Measurements from ENCODE around the gene KCNQ1. TPM values are rescaled to one million over a fixed set of nuclear protein-coding genes. Genes with fewer than 3 reads are reported as not detected.

The KCNQ1 gene
- total and polyA plus RNA-seq, 7 donors = 1.1 to 25.2 (median 3.8) TPM

DNA sequence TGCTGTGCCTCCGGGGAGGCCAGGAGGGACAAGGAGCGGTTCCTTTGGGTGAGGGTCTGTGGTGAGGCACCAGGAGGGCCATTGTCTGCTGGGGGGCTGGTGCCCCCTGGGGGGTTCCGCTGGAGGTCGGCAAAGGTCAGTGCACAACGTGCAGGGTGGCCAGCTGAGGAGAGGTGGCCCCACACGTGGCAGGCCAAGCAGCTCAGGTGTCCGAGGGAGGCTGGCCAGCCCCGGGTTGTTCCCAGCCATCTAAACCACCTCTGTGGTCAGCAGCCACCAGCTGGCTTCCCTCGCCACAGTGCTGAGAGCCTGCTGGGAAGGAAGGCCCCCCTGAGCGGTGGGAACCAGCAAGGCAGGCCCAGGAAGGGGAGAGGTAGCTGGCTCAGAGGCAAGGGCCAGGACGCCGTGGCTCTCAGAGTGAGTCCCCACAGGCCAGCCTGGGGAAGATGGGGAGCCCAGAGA is 40.0 kb upstream of the KCNQ1 start:
- H3K27me3 ChIP-seq = no peaks in the 10 kb centered on the region
- 70 to 81% methylated on average over 12 of the region's 12 CpGs for WGBS, 2 donors
- H3K36me3 ChIP-seq = peaks cover 8 to 28% (median 15%) of the 10 kb centered on the region in 4 donors
- H3K27ac ChIP-seq = no peak overlapping the region
- H3K4me3 ChIP-seq = no peak overlapping the region
- H3K9me3 ChIP-seq = no peaks in the 10 kb centered on the region
- TF ChIP-seq POLR2AphosphoS5 (IDR thresholded peaks at IDR 0.05) (peak in 1 of 4 donors; percentile 5), POLR2A (IDR thresholded peaks at IDR 0.05) (no peak)
- H3K4me1 ChIP-seq = peaks cover 0 to 20% (median 15%) of the 10 kb centered on the region in 4 donors
- intact Hi-C loops (cut with DNase I) = loop anchor here (5.0 to 10.0 kb wide), 3 partner anchors 97 to 650 kb away; partner anchors contain the start of gene IFITM10
- no peak for DNase-seq

DNA sequence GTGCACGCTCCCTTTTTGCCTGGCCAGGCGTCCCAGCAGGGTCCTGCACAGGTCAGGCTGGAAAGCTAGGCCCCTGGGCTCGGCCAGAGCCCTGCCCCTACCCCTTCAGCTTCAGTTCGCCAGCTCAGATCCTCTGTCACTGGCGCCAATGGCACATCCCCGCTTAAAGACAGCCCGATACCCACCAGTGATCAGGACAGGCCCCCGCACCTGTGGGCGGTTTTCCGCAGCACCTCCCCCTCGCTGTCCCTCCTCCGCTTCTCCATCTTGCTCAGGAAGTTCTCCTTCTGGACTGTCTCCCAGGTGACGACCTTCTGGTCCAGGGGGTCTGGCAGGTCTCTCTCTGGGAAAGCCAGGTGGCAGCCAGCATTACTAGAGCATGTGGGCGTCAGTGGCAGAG is 38.4 kb upstream of the KCNQ1 start:
- no peaks in the 10 kb centered on the region for H3K27me3 ChIP-seq
- no peak overlapping the region for H3K4me3 ChIP-seq
- intact Hi-C loops (cut with DNase I) = loop anchor here (10.0 kb wide), 2 partner anchors 542 to 652 kb away; partner anchors contain the start of gene IFITM10
- no peak overlapping the region for H3K27ac ChIP-seq
- TF ChIP-seq POLR2AphosphoS5 (IDR thresholded peaks at IDR 0.05) = no peak
- no peak for TF ChIP-seq POLR2A (IDR thresholded peaks at IDR 0.05)
- H3K36me3 ChIP-seq = peaks cover 8 to 28% (median 15%) of the 10 kb centered on the region in 4 donors
- H3K4me1 ChIP-seq = peaks cover 0 to 16% (median 9%) of the 10 kb centered on the region in 4 donors
- 80 to 91% methylated on average over 14 of the region's 14 CpGs for WGBS, 2 donors
- no peaks in the 10 kb centered on the region for H3K9me3 ChIP-seq
- DNase-seq = no peak

DNA sequence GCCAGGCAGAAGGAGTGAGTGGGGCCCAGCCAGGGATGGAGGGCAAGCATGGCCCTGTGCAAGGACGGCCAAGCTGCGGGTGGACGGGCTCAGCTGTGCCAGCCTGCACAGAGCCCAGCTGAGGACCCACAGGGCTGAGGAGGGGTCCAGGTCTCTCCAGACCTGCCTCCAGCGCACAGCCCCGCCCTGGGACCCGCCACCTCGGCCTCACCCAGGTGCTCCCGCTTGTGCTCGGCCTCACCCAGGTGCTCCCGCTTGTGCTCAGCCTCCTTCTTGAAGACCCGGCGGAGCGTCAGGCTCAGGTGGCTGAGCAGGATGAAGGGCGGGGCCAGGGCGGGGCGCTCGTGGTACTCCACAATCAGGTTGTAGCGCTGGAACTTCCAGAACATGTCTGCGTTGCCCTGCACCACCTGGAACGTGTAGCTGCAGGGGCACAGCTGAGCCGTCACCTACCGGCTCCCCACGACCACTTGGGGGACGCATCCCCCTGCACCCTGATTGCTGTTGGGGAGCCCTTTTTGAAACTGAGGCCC is 37.9 kb upstream of the KCNQ1 start:
- 26 to 77% methylated on average over 24 of the region's 24 CpGs for WGBS, 2 donors
- no peak for TF ChIP-seq EP300 (IDR thresholded peaks at IDR 0.05)
- TF ChIP-seq POLR2AphosphoS5 (IDR thresholded peaks at IDR 0.05) = no peak
- TF ChIP-seq, protein P1, sequence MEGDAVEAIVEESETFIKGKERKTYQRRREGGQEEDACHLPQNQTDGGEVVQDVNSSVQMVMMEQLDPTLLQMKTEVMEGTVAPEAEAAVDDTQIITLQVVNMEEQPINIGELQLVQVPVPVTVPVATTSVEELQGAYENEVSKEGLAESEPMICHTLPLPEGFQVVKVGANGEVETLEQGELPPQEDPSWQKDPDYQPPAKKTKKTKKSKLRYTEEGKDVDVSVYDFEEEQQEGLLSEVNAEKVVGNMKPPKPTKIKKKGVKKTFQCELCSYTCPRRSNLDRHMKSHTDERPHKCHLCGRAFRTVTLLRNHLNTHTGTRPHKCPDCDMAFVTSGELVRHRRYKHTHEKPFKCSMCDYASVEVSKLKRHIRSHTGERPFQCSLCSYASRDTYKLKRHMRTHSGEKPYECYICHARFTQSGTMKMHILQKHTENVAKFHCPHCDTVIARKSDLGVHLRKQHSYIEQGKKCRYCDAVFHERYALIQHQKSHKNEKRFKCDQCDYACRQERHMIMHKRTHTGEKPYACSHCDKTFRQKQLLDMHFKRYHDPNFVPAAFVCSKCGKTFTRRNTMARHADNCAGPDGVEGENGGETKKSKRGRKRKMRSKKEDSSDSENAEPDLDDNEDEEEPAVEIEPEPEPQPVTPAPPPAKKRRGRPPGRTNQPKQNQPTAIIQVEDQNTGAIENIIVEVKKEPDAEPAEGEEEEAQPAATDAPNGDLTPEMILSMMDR (IDR thresholded peaks at IDR 0.05) = no peak
- no peak for TF ChIP-seq POLR2A (IDR thresholded peaks at IDR 0.05)
- no peak overlapping the region for H3K27ac ChIP-seq

DNA sequence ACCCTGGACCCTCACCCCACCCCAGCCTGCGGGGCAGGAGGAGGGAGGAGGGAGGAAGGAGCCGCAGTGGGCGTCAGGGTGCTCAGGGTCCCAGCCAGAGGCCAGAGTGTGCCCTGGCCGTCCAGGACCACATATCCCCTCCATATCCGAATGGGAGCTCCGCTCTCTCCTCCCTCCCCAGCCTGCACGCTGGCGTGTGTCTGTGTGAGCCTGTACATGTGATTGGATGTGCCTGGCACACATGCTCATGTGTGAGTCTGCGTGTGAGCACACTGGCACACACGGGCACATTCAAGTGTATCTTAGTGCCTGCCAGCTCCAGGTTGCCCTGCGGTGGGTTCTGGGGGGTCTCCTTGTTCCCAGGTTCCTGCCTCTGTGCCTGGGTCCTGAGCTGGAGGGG is 36.1 kb upstream of the KCNQ1 start:
- H3K27ac ChIP-seq = peak overlapping the region in 1 of 4 donors; percentile 32
- peaks cover 0 to 6% (median 0%) of the 10 kb centered on the region in 4 donors for H3K4me1 ChIP-seq
- no peaks in the 10 kb centered on the region for H3K9me3 ChIP-seq
- TF ChIP-seq POLR2AphosphoS5 (IDR thresholded peaks at IDR 0.05) = no peak
- TF ChIP-seq POLR2A (IDR thresholded peaks at IDR 0.05) = no peak
- TF ChIP-seq EP300 (IDR thresholded peaks at IDR 0.05) = no peak
- TF ChIP-seq, protein P1 (IDR thresholded peaks at IDR 0.05) = no peak
- H3K4me3 ChIP-seq = no peak overlapping the region
- H3K27me3 ChIP-seq = no peaks in the 10 kb centered on the region
- DNase-seq = no peak
- WGBS, 2 donors = 33 to 73% methylated on average over 11 of the region's 11 CpGs
- peaks cover 0 to 9% (median 2%) of the 10 kb centered on the region in 4 donors for H3K36me3 ChIP-seq
- intact Hi-C loops (cut with DNase I) = loop anchor here (10.0 kb wide), 2 partner anchors 544 to 654 kb away; partner anchors contain the start of gene IFITM10

More for the DNA sequence above, 37.9 kb upstream of the KCNQ1 start:
- no peaks in the 10 kb centered on the region for H3K9me3 ChIP-seq
- no peaks in the 10 kb centered on the region for H3K27me3 ChIP-seq
- no peak overlapping the region for H3K4me3 ChIP-seq
- DNase-seq = no peak
- H3K36me3 ChIP-seq = peaks cover 8 to 27% (median 15%) of the 10 kb centered on the region in 4 donors
- intact Hi-C loops (cut with DNase I) = loop anchor here (10.0 kb wide), 2 partner anchors 542 to 652 kb away; partner anchors contain the start of gene IFITM10
- H3K4me1 ChIP-seq = peaks cover 0 to 11% (median 4%) of the 10 kb centered on the region in 4 donors

DNA sequence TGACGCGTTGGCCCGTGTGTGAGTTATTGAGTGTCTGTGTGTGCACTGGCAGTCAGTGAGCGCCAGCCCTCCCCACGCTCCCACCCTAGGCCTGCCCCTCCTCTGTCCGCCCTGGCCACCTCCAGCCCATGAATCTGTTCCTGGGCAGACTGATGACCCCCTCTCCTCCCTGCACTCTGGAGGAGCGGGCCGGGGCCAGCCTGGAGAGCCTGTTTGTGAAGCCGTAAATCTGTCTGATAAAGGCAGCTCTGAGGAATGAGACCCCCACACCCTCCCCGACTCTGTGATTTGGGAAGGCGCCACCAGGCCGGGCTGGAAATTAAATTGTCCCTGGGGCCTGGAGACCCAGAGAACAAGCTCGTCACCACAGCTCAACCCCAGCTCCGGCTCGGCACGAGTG is 35.7 kb upstream of the KCNQ1 start:
- Histone ChIP-seq H3K27me3 (no peaks in the 10 kb centered on the region), H3K9me3 (no peaks in the 10 kb centered on the region), H3K4me1 (peaks cover 0 to 6% (median 0%) of the 10 kb centered on the region in 4 donors), H3K4me3 (no peak overlapping the region), H3K36me3 (peaks cover 0 to 5% (median under 1%) of the 10 kb centered on the region in 4 donors), H3K27ac (peak overlapping the region in 2 of 4 donors; percentile 31 to 52)
- 34 to 61% methylated on average over 16 of the region's 16 CpGs for WGBS, 2 donors
- intact Hi-C loops (cut with DNase I) = loop anchor here (10.0 kb wide), 2 partner anchors 544 to 654 kb away; partner anchors contain the start of gene IFITM10
- no peak for DNase-seq
- TF ChIP-seq POLR2A (IDR thresholded peaks at IDR 0.05) (no peak), EP300 (IDR thresholded peaks at IDR 0.05) (no peak), POLR2AphosphoS5 (IDR thresholded peaks at IDR 0.05) (no peak)
- TF ChIP-seq, protein P1 (IDR thresholded peaks at IDR 0.05) = no peak

Measured in sigmoid colon (tissue), 7 donors.